ENCODE data around the gene GLRB.

DNA sequence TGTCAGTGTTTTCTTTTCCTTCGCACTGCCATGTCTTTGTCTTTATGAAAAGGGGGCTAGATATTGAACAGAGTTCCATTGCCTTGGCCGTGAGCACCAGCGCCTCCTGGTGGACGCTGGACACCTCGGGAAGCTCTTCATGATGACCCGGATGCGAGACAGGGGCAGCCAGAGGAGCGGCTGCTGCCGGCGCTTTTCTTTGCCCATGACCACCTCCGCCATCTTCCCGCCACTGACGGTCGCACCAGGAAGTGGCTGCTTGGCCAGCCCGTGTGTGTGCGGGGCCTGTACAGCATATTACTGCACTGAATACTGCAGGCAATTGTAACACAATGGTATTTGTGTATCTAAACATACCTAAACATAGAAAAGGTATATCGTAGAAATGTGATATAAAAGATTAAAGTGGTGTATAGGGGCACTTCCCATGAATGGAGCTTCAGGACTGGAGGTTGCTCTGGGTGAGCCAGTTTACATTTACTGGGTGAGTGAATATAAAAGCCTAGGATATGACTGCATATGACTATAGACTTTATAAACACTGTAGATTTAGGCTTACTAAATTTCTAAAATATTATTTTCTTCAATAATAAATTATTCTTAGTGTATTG lies 128.8 kb downstream of the GLRB start:
- no peak for TF ChIP-seq TCF7L2 (IDR thresholded peaks at IDR 0.05; ENCODE audit: low read depth, low read length)
- no peak for TF ChIP-seq ZNF431 (CRISPR knock-in tag; IDR thresholded peaks at IDR 0.05)
- TF ChIP-seq, protein P1, sequence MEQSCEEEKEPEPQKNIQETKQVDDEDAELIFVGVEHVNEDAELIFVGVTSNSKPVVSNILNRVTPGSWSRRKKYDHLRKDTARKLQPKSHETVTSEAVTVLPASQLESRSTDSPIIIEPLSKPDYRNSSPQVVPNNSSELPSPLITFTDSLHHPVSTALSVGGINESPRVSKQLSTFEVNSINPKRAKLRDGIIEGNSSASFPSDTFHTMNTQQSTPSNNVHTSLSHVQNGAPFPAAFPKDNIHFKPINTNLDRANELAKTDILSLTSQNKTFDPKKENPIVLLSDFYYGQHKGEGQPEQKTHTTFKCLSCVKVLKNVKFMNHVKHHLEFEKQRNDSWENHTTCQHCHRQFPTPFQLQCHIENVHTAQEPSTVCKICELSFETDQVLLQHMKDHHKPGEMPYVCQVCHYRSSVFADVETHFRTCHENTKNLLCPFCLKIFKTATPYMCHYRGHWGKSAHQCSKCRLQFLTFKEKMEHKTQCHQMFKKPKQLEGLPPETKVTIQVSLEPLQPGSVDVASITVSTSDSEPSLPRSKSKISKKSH (CRISPR knock-in tag; IDR thresholded peaks at IDR 0.05): no peak
- TF ChIP-seq SMAD1 (IDR thresholded peaks at IDR 0.05; ENCODE audit: low read depth, low read length, partially characterized antibody): no peak
- TF ChIP-seq MAFG (tag; conservative IDR thresholded peaks at IDR 0.05): no peak
- no peak for TF ChIP-seq POLR2AphosphoS5 (IDR thresholded peaks at IDR 0.05; ENCODE audit: control insufficient read depth, insufficient read depth, low read depth, low read length)
- TF ChIP-seq, protein P2, sequence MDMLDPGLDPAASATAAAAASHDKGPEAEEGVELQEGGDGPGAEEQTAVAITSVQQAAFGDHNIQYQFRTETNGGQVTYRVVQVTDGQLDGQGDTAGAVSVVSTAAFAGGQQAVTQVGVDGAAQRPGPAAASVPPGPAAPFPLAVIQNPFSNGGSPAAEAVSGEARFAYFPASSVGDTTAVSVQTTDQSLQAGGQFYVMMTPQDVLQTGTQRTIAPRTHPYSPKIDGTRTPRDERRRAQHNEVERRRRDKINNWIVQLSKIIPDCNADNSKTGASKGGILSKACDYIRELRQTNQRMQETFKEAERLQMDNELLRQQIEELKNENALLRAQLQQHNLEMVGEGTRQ (CRISPR knock-in tag; IDR thresholded peaks at IDR 0.05): no peak
- TF ChIP-seq ZNF589 (CRISPR knock-in tag; IDR thresholded peaks at IDR 0.05; ENCODE audit: low read depth): no peak

Data from K562 (cell line).